Stimulated activated CD4-positive, alpha-beta T cell treated with anti-CD3 and anti-CD28 coated beads, Interleukin-2, amount 100 ng/mL, for 48 hours (primary cell): ENCODE data around the gene SLC25A42.
"Not testable (repeated sequence)": the region's sequence is repeated elsewhere in the genome, so short reads cannot be mapped to it uniquely, and the experiment has no call there.

Source experiments
- DNase-seq, 2 donors: peaks; one replicate each; pipeline ENCODE4 v3.0.0-alpha.2; 2020

Gene SLC25A42, protein sequence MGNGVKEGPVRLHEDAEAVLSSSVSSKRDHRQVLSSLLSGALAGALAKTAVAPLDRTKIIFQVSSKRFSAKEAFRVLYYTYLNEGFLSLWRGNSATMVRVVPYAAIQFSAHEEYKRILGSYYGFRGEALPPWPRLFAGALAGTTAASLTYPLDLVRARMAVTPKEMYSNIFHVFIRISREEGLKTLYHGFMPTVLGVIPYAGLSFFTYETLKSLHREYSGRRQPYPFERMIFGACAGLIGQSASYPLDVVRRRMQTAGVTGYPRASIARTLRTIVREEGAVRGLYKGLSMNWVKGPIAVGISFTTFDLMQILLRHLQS

GRCh38 chr19:19063183-19064097 is at the start of gene SLC25A42:
SLC25A42 (plus strand) TSS chr19:19063994; CDS start chr19:19096125, 32,131 bp downstream.
- peak; percentile 95 to 98 for DNase-seq

GRCh38 chr19:19021115-19021514 is 42.7 kb upstream of the SLC25A42 start:
- DNase-seq = no peak

DNA sequence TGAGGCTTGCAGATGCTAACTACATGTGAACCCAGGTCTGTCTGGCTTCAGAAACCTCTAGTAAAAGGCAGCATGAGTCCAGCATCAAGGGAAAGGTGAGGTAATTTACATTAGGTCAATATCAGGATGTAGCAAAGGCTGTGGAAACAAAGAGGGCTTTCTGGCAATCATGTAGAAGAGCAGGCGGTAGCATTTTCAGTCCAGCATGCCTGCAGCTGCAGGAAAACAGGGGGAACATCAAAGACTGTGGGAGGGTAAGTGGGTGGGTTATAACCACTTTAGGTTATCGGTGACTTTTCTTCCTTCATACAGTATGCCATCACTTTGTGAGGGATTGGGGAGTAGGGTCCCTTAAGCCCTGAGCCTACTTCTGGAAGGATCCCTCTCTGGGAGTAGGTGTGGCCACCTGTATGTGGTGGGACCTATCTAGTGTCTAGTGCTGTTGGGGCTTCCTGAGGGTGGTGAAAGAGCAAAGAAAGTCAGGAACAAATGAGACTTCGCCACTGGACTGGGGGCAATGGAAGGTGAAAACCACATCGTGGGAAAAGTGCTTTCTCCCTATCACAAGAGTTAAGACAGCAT is 41.3 kb upstream of the SLC25A42 start:
- DNase-seq = no peak

DNA sequence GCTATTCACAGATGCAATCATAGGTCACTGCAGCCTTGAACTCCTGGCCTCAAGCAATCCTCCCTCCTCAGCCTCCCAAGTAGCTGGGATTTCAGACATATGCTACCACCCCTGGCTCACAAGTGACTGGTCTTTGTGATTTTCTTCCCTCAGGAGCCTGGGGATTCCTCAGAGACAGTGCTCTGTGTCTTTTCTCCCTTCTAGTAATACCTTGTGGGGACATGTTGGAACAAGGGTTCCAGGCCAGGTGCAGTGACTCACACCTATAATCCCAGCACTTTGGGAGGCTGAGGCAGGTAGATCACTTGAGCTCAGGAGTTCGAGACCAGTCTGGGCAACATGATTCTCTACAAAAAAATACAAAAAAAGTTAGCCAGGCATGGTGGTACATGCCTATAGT is 40.4 kb upstream of the SLC25A42 start:
- not testable (repeated sequence) for DNase-seq

- DNase-seq = no peak
Observed at GRCh38 chr19:19025861-19026260, 37.9 kb upstream of the SLC25A42 start.

- no peak for DNase-seq
Observed at GRCh38 chr19:19026299-19026971, 37.4 kb upstream of the SLC25A42 start.

GRCh38 chr19:19027228-19027627 is 36.6 kb upstream of the SLC25A42 start:
- DNase-seq = no peak

- no peak for DNase-seq
Observed at GRCh38 chr19:19028526-19028925, 35.3 kb upstream of the SLC25A42 start.

DNA sequence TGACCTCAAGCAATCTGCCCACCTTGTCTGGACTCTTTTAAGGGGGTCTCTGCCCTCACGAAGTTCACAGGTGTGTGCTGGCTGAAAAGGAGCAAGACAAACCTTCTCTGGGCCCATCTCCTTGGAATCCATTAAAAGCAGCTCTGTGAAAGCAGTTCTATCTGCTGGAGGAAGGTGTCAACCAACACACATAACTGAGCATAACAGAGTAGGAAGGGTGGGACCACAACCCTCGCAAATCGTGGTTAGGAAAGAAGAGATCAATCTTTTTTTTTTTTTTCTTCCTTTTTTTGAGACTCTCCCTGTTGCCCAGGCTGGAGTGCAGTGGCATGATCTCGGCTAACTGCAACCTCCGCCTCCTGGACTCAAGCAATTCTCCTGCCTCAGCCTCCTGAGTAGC is 31.9 kb upstream of the SLC25A42 start:
- DNase-seq = no peak

DNA sequence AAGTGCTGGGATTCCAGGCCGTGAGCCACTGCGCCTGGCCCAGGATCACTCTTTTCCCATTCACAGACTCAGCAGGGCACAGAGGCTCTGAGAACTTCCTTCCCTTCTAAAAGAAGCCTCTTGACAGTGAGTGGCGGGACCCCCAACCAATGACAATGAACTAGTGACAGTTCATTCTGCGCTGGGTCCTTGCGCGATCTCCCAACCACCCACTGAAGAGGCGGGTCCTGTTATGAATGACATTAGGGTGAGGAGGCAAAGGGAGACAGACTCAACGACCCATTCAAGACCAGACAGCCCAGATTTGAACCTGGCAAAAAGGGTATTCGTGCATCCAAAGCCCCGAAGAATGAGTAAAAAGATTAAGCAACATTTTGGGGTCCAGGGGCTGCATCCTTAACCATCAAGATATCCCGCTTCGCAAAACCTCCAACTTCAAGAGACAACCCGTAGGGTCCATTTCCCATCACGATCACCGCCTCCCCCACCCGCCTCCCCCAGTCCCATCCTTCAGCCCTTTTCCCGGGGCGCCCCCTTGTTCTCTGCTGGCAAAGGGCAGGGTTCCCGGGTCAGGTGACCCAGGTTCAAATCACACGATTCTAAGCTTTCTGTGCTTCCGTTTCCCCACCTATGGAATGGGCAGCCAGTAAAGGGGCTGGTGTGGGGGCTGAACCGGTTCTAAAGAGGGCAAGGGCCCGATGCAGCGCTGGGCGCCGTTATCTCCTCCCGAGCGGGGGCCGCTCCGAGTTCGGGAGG is 31.2 kb upstream of the SLC25A42 start:
- peak; percentile 69 to 73 for DNase-seq

DNA sequence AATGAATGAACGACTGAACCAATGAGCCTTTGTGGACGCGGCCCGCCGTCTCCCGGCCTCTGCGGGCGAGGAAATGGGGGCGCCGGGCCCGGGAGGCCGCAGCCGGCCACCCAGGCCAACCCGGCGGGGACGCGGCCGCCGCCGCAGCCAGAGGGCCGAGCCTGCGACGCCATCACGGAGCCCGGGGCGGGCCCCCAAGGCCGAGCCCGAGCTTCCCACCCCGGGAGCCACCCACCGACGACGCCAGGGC is 30.7 kb upstream of the SLC25A42 start:
- DNase-seq = no peak

- peak; percentile 83 to 84 for DNase-seq
Observed at GRCh38 chr19:19033426-19034203, 30.2 kb upstream of the SLC25A42 start, which contains the start of the genes ARMC6 and SUGP2. ARMC6 (plus strand) TSS chr19:19033603; CDS start chr19:19034210, 607 bp downstream. SUGP2 (minus strand) TSS chr19:19033517; CDS start chr19:19031071, 2,446 bp downstream.

DNA sequence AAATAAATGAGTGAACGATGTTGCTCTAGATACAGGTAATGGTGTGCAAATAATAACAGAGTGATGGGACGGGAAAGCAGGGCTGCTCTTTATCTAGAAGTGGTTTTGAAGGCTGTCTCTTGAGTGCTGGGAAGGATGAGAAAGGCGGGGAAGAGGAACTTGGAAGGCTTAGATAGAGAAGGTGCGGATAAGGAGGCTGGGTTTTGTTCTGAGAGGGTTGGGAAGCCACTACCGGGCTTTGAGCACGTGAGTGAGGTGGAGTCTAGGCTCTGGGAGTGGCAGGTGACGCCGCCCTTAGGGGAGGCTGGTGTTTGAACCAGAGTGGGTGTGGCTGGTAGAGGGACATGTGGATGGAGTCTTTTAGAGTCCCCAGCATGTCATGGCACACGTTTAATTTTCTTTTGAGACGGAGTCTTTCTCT is 29.6 kb upstream of the SLC25A42 start:
- DNase-seq = peak; percentile 59 to 61

- no peak for DNase-seq
Observed at GRCh38 chr19:19039901-19040300, 23.9 kb upstream of the SLC25A42 start.

- DNase-seq = no peak
Observed at GRCh38 chr19:19040417-19040816, 23.4 kb upstream of the SLC25A42 start.

- DNase-seq = no peak
Observed at GRCh38 chr19:19042732-19043280, 21.0 kb upstream of the SLC25A42 start.

DNA sequence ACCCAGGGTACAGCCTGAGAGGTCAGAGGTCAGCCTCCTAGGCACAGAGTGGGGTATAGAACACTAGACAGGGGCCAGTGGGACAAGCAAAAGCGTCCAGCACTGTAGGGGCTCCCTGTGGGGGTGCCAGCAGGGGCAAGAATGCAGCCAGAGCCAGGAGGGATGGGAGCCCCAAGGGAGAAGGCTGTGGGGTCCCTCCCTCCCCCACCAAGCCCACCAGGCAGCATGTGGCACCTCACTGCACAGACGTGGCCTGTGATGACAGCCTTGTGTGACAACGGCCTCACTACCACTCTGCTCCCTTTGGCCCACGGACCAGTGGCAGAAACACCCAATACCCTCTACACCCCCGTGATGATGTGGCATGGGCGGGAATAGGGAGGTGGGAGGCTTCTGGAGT is 20.3 kb upstream of the SLC25A42 start:
- no peak for DNase-seq

- DNase-seq = no peak
Observed at GRCh38 chr19:19043881-19044280, 19.9 kb upstream of the SLC25A42 start.

DNA sequence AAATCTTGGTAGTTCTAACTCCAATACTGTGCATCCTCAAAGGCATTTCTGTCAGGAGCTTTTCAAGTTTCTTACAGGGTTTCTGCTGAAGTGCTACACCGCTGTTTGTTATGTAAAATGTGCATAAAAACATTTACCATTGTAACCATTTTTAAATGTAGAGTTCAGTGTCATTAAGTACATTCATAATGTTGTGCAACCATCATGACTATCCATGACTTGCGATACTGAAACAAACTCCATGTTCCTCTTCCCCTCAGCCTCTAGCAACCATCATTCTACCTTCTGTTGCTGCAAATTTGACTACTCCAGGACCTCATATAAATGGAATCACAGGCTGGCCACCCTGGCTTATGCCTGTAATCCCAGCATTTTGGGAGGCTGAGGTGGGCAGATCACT is 14.4 kb upstream of the SLC25A42 start:
- DNase-seq = no peak

GRCh38 chr19:19050104-19050503 is 13.7 kb upstream of the SLC25A42 start:
- DNase-seq = no peak

DNA sequence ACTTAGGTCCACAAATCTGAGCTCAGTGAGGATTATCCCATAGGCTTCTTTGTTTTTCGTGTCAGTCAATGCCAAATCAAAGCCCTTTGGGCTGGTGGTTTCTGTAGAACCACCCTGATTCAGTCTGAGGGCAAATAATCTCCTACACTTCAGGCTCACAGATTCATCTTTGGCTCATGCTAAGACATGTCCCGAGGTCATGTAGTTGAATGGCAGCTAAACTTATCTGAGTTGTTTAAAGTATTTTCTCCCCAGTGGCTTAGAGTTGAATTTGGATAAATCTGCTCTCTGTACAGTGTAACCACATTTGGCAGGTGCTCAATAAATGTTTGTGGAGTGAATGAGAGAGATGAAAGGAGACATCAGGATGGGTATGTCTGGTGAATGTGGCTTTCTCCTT is 13.1 kb upstream of the SLC25A42 start:
- no peak for DNase-seq
